ENCODE measurements around the gene ATAD3C. TPM values are rescaled to one million over a fixed set of nuclear protein-coding genes. Genes with fewer than 3 reads are reported as not detected.

ATAD3C gene
- total and polyA plus RNA-seq, 10 of the 15 experiments (the other 5 are each of a cell fraction or from before 2014, with no cell fraction given) = 0.03 to 3.1 (median 0.86) TPM

DNA sequence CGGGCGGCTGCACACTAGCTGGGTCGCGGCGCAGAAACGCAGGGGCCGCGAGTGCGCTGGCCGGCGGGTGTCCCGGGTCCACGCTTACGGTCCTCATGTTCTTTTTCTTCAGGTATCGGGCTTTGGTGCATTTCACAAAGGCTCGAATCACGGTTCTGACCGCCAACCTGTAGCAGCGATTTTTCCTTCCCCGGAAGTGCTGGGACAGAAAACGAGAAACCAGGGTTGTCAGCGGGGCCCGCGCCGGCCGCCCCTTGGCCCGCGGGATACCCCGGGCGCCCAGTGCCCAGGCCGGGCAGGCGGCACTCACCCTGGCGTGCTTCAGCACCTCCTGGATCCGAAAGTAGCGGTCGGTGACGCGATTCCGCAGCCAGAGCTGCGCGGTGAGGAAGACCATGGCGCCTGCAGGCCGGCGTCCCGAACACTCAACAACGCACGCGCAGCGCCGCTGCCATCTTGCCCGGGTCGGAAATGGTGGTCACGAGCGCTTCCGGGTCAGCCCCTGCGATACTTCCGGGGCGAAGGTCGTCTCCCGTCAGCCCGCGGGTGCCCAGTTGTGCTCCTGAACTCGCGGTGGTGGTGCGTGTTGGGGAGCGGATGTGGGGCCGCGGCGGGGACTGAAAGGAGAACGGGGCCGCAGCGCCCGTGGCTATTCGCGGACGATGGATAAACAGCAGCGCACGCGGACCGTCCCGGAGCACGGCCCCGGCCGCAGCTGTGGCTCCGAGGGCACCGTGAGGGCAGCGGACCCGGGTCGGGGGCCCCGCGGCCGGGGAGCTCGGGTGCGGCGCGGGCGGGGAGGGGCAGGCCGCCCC lies 42.5 kb upstream of the ATAD3C start, which contains the start of gene MRPL20 (continued):
- TF ChIP-seq, protein P1, sequence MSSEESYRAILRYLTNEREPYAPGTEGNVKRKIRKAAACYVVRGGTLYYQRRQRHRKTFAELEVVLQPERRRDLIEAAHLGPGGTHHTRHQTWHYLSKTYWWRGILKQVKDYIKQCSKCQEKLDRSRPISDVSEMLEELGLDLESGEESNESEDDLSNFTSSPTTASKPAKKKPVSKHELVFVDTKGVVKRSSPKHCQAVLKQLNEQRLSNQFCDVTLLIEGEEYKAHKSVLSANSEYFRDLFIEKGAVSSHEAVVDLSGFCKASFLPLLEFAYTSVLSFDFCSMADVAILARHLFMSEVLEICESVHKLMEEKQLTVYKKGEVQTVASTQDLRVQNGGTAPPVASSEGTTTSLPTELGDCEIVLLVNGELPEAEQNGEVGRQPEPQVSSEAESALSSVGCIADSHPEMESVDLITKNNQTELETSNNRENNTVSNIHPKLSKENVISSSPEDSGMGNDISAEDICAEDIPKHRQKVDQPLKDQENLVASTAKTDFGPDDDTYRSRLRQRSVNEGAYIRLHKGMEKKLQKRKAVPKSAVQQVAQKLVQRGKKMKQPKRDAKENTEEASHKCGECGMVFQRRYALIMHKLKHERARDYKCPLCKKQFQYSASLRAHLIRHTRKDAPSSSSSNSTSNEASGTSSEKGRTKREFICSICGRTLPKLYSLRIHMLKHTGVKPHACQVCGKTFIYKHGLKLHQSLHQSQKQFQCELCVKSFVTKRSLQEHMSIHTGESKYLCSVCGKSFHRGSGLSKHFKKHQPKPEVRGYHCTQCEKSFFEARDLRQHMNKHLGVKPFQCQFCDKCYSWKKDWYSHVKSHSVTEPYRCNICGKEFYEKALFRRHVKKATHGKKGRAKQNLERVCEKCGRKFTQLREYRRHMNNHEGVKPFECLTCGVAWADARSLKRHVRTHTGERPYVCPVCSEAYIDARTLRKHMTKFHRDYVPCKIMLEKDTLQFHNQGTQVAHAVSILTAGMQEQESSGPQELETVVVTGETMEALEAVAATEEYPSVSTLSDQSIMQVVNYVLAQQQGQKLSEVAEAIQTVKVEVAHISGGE (CRISPR knock-in tag; IDR thresholded peaks at IDR 0.05) = no peak
- TF ChIP-seq, protein P2, sequence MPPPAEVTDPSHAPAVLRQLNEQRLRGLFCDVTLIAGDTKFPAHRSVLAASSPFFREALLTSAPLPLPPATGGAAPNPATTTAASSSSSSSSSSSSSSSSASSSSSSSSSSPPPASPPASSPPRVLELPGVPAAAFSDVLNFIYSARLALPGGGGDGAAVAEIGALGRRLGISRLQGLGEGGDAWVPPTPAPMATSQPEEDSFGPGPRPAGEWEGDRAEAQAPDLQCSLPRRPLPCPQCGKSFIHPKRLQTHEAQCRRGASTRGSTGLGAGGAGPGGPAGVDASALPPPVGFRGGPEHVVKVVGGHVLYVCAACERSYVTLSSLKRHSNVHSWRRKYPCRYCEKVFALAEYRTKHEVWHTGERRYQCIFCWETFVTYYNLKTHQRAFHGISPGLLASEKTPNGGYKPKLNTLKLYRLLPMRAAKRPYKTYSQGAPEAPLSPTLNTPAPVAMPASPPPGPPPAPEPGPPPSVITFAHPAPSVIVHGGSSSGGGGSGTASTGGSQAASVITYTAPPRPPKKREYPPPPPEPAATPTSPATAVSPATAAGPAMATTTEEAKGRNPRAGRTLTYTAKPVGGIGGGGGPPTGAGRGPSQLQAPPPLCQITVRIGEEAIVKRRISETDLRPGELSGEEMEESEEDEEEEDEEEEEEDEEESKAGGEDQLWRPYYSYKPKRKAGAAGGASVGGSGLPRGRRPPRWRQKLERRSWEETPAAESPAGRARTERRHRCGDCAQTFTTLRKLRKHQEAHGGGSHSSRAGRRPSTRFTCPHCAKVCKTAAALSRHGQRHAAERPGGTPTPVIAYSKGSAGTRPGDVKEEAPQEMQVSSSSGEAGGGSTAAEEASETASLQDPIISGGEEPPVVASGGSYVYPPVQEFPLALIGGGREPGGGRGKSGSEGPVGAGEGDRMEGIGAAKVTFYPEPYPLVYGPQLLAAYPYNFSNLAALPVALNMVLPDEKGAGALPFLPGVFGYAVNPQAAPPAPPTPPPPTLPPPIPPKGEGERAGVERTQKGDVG (CRISPR knock-in tag; IDR thresholded peaks at IDR 0.05) = no peak
- TF ChIP-seq, protein P3, sequence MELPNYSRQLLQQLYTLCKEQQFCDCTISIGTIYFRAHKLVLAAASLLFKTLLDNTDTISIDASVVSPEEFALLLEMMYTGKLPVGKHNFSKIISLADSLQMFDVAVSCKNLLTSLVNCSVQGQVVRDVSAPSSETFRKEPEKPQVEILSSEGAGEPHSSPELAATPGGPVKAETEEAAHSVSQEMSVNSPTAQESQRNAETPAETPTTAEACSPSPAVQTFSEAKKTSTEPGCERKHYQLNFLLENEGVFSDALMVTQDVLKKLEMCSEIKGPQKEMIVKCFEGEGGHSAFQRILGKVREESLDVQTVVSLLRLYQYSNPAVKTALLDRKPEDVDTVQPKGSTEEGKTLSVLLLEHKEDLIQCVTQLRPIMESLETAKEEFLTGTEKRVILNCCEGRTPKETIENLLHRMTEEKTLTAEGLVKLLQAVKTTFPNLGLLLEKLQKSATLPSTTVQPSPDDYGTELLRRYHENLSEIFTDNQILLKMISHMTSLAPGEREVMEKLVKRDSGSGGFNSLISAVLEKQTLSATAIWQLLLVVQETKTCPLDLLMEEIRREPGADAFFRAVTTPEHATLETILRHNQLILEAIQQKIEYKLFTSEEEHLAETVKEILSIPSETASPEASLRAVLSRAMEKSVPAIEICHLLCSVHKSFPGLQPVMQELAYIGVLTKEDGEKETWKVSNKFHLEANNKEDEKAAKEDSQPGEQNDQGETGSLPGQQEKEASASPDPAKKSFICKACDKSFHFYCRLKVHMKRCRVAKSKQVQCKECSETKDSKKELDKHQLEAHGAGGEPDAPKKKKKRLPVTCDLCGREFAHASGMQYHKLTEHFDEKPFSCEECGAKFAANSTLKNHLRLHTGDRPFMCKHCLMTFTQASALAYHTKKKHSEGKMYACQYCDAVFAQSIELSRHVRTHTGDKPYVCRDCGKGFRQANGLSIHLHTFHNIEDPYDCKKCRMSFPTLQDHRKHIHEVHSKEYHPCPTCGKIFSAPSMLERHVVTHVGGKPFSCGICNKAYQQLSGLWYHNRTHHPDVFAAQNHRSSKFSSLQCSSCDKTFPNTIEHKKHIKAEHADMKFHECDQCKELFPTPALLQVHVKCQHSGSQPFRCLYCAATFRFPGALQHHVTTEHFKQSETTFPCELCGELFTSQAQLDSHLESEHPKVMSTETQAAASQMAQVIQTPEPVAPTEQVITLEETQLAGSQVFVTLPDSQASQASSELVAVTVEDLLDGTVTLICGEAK (IDR thresholded peaks at IDR 0.05; ENCODE audit: borderline replicate concordance) = peak; percentile 97
- TF ChIP-seq ATF7 (IDR thresholded peaks at IDR 0.05; ENCODE audit: low read depth) (no peak), ZNF24 (IDR thresholded peaks at IDR 0.05) (no peak), SUZ12 (IDR thresholded peaks at IDR 0.05; ENCODE audit: unreplicated experiment) (no peak), NR2C2 (IDR thresholded peaks at IDR 0.05; ENCODE audit: borderline replicate concordance, control insufficient read depth, insufficient read length, low read depth) (peak; percentile 99), HDAC6 (IDR thresholded peaks at IDR 0.05; ENCODE audit: unreplicated experiment) (no peak), BMI1 (IDR thresholded peaks at IDR 0.05; ENCODE audit: borderline replicate concordance) (no peak), NR2C1 (IDR thresholded peaks at IDR 0.05) (peak; percentile 100)
- TF ChIP-seq, protein P4, sequence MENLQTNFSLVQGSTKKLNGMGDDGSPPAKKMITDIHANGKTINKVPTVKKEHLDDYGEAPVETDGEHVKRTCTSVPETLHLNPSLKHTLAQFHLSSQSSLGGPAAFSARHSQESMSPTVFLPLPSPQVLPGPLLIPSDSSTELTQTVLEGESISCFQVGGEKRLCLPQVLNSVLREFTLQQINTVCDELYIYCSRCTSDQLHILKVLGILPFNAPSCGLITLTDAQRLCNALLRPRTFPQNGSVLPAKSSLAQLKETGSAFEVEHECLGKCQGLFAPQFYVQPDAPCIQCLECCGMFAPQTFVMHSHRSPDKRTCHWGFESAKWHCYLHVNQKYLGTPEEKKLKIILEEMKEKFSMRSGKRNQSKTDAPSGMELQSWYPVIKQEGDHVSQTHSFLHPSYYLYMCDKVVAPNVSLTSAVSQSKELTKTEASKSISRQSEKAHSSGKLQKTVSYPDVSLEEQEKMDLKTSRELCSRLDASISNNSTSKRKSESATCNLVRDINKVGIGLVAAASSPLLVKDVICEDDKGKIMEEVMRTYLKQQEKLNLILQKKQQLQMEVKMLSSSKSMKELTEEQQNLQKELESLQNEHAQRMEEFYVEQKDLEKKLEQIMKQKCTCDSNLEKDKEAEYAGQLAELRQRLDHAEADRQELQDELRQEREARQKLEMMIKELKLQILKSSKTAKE (IDR thresholded peaks at IDR 0.05; ENCODE audit: low read depth, poor library complexity, severe bottlenecking) = no peak
- TF ChIP-seq, protein P5, sequence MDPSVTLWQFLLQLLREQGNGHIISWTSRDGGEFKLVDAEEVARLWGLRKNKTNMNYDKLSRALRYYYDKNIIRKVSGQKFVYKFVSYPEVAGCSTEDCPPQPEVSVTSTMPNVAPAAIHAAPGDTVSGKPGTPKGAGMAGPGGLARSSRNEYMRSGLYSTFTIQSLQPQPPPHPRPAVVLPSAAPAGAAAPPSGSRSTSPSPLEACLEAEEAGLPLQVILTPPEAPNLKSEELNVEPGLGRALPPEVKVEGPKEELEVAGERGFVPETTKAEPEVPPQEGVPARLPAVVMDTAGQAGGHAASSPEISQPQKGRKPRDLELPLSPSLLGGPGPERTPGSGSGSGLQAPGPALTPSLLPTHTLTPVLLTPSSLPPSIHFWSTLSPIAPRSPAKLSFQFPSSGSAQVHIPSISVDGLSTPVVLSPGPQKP (IDR thresholded peaks at IDR 0.05; ENCODE audit: low read depth, low read length) = peak; percentile 79

Data from GM12878 (cell line).